ENCODE results near the gene RC3H1.

GRCh38 chr1:173903827-173904531 lies 118.2 kb downstream of the RC3H1 start:
- TF ChIP-seq POLR2A (IDR thresholded peaks at IDR 0.05): no peak
- TF ChIP-seq, protein P1, sequence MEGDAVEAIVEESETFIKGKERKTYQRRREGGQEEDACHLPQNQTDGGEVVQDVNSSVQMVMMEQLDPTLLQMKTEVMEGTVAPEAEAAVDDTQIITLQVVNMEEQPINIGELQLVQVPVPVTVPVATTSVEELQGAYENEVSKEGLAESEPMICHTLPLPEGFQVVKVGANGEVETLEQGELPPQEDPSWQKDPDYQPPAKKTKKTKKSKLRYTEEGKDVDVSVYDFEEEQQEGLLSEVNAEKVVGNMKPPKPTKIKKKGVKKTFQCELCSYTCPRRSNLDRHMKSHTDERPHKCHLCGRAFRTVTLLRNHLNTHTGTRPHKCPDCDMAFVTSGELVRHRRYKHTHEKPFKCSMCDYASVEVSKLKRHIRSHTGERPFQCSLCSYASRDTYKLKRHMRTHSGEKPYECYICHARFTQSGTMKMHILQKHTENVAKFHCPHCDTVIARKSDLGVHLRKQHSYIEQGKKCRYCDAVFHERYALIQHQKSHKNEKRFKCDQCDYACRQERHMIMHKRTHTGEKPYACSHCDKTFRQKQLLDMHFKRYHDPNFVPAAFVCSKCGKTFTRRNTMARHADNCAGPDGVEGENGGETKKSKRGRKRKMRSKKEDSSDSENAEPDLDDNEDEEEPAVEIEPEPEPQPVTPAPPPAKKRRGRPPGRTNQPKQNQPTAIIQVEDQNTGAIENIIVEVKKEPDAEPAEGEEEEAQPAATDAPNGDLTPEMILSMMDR (IDR thresholded peaks at IDR 0.05): no peak

Data from gastroesophageal sphincter (tissue), 3 donors.